Left colon (tissue), 2 donors: ENCODE results near the gene ABLIM3. TPM values are rescaled to one million over a fixed set of nuclear protein-coding genes. Genes with fewer than 3 reads are reported as not detected.

ENCODE experiments used
- ATAC-seq: fragments of 200-7000 bp; cut with Tn5 transposase; one replicate; pipeline ENCODE4 v1.9.1; 2020; ENCODE audit warnings: mild to moderate bottlenecking, moderate library complexity
- DNase-seq, 2 donors: peaks; one replicate each; pipeline ENCODE4 v3.0.0-alpha.2; 2020
- intact Hi-C, 2 donors: fragments of 100-400 bp; cut with DNase I in 1 of 2; cut with micrococcal nuclease in 1 of 2; formaldehyde crosslinking; loops; one replicate each; pipeline versions ENCODE4 v1.11.2 to v1.14.0; 2022; cut with DNase I, micrococcal nuclease
- total RNA-seq, 2 donors: library from RNA; stranded (reverse); fragmentation: NEBNext Ultra II Directional; extraction: Animal tissue kit (Norgen Biotek cat#: 25700); gene quantifications; one replicate each; pipeline ENCODE4 v1.2.1, GENCODE V29; 2021
- donor health status: DM: no; HTN: no; CAD: no.
- donor health status: DM: yes; HTN: yes; CAD: no.

ABLIM3 gene
- total RNA-seq, 2 donors from 2014 or later, result 3.4 to 4.3 TPM

GRCh38 chr5:149309354-149309753 is 168.1 kb downstream of the ABLIM3 start:
- DNase-seq (no peak), ATAC-seq (no peak)
- intact Hi-C loops, result no loop called here

Other genes with a start within 250 kb of the ABLIM3 start
- gene SH3TC2, start 78.4 kb upstream of the ABLIM3 start, total RNA-seq, result 1 to 10 TPM in 1 of 2 donors, under 1 TPM in 1; 0.47 to 2.4 TPM
- gene AFAP1L1, start 130.4 kb downstream of the ABLIM3 start, total RNA-seq, result 1 to 10 TPM; 1.9 to 2.7 TPM
- gene GRPEL2, start 204.0 kb downstream of the ABLIM3 start, total RNA-seq, result 10 to 100 TPM; 10.4 to 10.7 TPM
- 1 to 10 TPM; 3.3 to 3.9 TPM for gene PCYOX1L, start 216.6 kb downstream of the ABLIM3 start, total RNA-seq
- gene IL17B, start 237.8 kb downstream of the ABLIM3 start, total RNA-seq, result 1 to 10 TPM in 1 of 2 donors, not detected in 1; 1.1 TPM